Pancreas (tissue), 10 donors: Measurements from ENCODE around the gene SAMM50. TPM values are rescaled to one million over a fixed set of nuclear protein-coding genes. Genes with fewer than 3 reads are reported as not detected.

ENCODE experiments used
- ATAC-seq, 4 donors: fragments of 200-7000 bp; cut with Tn5 transposase; one replicate each; pipeline versions ENCODE4 v1.8.0 to v1.9.1; 2020; ENCODE audit warnings: mild to moderate bottlenecking in 4 of 4, moderate library complexity in 4 of 4
- DNase-seq, 6 donors: peaks; one replicate each; pipeline ENCODE4 v3.0.0-alpha.2; 2020
- FAIRE-seq: peaks from 2 replicates; lab custom pipeline; 2012; peaks lifted over from hg19 to GRCh38; lab: Jason Lieb, UNC
- H3K27ac ChIP-seq, 4 donors: fragments of 200-600 bp; sonication (generic); 1 replicate in 3 of 4; 2 replicates in 1 of 4; pipeline versions ENCODE4 v1.5.0 to v1.8.0; 2020
- H3K27me3 ChIP-seq, 4 donors: fragments of 200-600 bp; one replicate each; pipeline ENCODE4 v1.8.0; 2021
- H3K36me3 ChIP-seq, 3 donors: fragments of 200-600 bp; sonication (generic) in 1 of 3; one replicate each; pipeline versions ENCODE4 v1.5.0 to v1.8.0; 2020 to 2021
- H3K4me1 ChIP-seq, 3 donors: fragments of 200-600 bp; one replicate each; pipeline ENCODE4 v1.8.0; 2021
- H3K4me3 ChIP-seq, 4 donors: fragments of 200-600 bp; sonication (generic) in 2 of 4; one replicate each; pipeline versions ENCODE4 v1.5.0 to v1.8.0; 2020 to 2021
- H3K9me3 ChIP-seq, 4 donors: fragments of 200-600 bp; one replicate each; pipeline ENCODE4 v1.8.0; 2021
- CTCF ChIP-seq, 4 donors: fragments of 200-600 bp; sonication (generic) in 3 of 4; IDR thresholded peaks; one replicate each; pipeline versions ENCODE4 v1.5.0 to v1.8.0; 2021; ENCODE audit warnings: antibody characterized with exemption in 4 of 4
- WGBS, 2 donors: extraction: QIAGEN DNeasy Blood & Tissue Kit; methylation state at CpG; one replicate each; pipeline ENCODE4 v1.1.7; 2013; 5-methylcytosine and 5-hydroxymethylcytosine counted together
- intact Hi-C, 3 donors: fragments of 100-400 bp; cut with DNase I; formaldehyde crosslinking; loops; one replicate each; pipeline versions ENCODE4 v1.11.1 to v1.14.2; 2022
- polyA plus RNA-seq, 2 donors: library from polyadenylated mRNA; stranded (reverse); fragments of 200-250 nt; gene quantifications; one replicate each; pipeline ENCODE4 v1.2.3, GENCODE V29; 2013
- total RNA-seq, 6 donors: library from RNA; stranded (reverse); fragmentation: NEBNext Ultra II Directional in 4 of 6; extraction: Animal tissue kit (Norgen Biotek cat#: 25700) in 4 of 6; gene quantifications; one replicate each; pipeline versions ENCODE4 v1.2.1 to v1.2.4, GENCODE V29; 2021 to 2023
- donor health status: healthy with polysubstance abuse.
- donor health status: DM: no; HTN: no; CAD: no; lungs with moderate emphysema.
- donor health status: DM: no; HTN: no; CAD: no.
- donor health status: control.
- donor health status: control.
- donor health status: Bipolar disorder and iron deficiency.
- donor health status: DM: yes; HTN: yes; CAD: no.
- donor health status: DM: no; HTN: no; CAD: no.
- donor health status: DM: no; HTN: no; CAD: no.
- donor health status: DM: yes; HTN: yes; CAD: no.

SAMM50 gene
- total and polyA plus RNA-seq, 8 donors: 9.1 to 24.4 (median 17.5) TPM

GRCh38 chr22:43991316-43992020 lies 36.2 kb downstream of the SAMM50 start:
- H3K4me3 ChIP-seq: no peak overlapping the region
- H3K4me1 ChIP-seq: no peaks in the 10 kb centered on the region
- DNase-seq (no peak), FAIRE-seq (no peak), ATAC-seq (no peak)
- H3K36me3 ChIP-seq: peaks cover 0 to 51% (median 12%) of the 10 kb centered on the region in 3 donors
- no peak overlapping the region for H3K27ac ChIP-seq
- WGBS, 2 donors: 93 to 95% methylated on average over 11 of the region's 11 CpGs
- no peak for TF ChIP-seq CTCF (IDR thresholded peaks at IDR 0.05)
- H3K9me3 ChIP-seq: no peaks in the 10 kb centered on the region
- intact Hi-C loops: loop anchor here in 2 of 3 donors (5.0 to 10.0 kb wide), 2 partner anchors 633 to 636 kb away; no protein-coding TSS in a partner anchor
- no peaks in the 10 kb centered on the region for H3K27me3 ChIP-seq

- Histone ChIP-seq H3K27me3 (no peaks in the 10 kb centered on the region), H3K9me3 (no peaks in the 10 kb centered on the region), H3K27ac (no peak overlapping the region), H3K4me3 (no peak overlapping the region), H3K36me3 (peaks cover 4 to 59% (median 12%) of the 10 kb centered on the region in 3 donors), H3K4me1 (no peaks in the 10 kb centered on the region)
- ATAC-seq (peak in 1 of 4 donors; percentile 12), DNase-seq (peak in 1 of 6 donors; percentile 34), FAIRE-seq (no peak)
- intact Hi-C loops: loop anchor here in 2 of 3 donors (5.0 to 10.0 kb wide), 2 partner anchors 632 to 635 kb away; no protein-coding TSS in a partner anchor
- WGBS, 2 donors: 82 to 85% methylated on average over 16 of the region's 16 CpGs
- TF ChIP-seq CTCF (IDR thresholded peaks at IDR 0.05): no peak
Measured at GRCh38 chr22:43992331-43992821, 37.1 kb downstream of the SAMM50 start.

- ATAC-seq: peak in 3 of 4 donors; percentile 87 to 92 (median 89)
- WGBS, 2 donors: 37 to 41% methylated on average over 20 of the region's 20 CpGs
- DNase-seq: peak in 3 of 6 donors; percentile 46 to 67 (median 56)
- Histone ChIP-seq H3K36me3 (peaks cover 4 to 65% (median 12%) of the 10 kb centered on the region in 3 donors), H3K4me1 (no peaks in the 10 kb centered on the region), H3K9me3 (no peaks in the 10 kb centered on the region), H3K27ac (no peak overlapping the region), H3K27me3 (no peaks in the 10 kb centered on the region), H3K4me3 (no peak overlapping the region)
- intact Hi-C loops: loop anchor here in 2 of 3 donors (5.0 to 10.0 kb wide), 2 partner anchors 632 to 634 kb away; no protein-coding TSS in a partner anchor
- TF ChIP-seq CTCF (IDR thresholded peaks at IDR 0.05): peak; percentile 78 to 96 (median 88)
- FAIRE-seq: no peak
Measured at GRCh38 chr22:43993072-43993760, 38.0 kb downstream of the SAMM50 start.

GRCh38 chr22:43994006-43994405 lies 38.8 kb downstream of the SAMM50 start:
- Histone ChIP-seq H3K9me3 (no peaks in the 10 kb centered on the region), H3K27ac (no peak overlapping the region), H3K4me1 (no peaks in the 10 kb centered on the region), H3K36me3 (peaks cover 4 to 70% (median 12%) of the 10 kb centered on the region in 3 donors), H3K27me3 (no peaks in the 10 kb centered on the region), H3K4me3 (no peak overlapping the region)
- TF ChIP-seq CTCF (IDR thresholded peaks at IDR 0.05): no peak
- FAIRE-seq (no peak), ATAC-seq (no peak), DNase-seq (no peak)
- intact Hi-C loops: loop anchor here in 2 of 3 donors (5.0 to 10.0 kb wide), 2 partner anchors 631 to 633 kb away; no protein-coding TSS in a partner anchor
- 69 to 82% methylated on average over 11 of the region's 11 CpGs for WGBS, 2 donors
